ENCODE measurements around the gene RAC2.
A peak's percentile ranks its signal among the peaks of the same experiment; 100 is the strongest.

The RAC2 gene

GRCh38 chr22:37184380-37184755 is 59.7 kb downstream of the RAC2 start:
- no peak for DNase-seq

GRCh38 chr22:37183432-37184379 is 60.4 kb downstream of the RAC2 start:
- DNase-seq, result no peak

DNA sequence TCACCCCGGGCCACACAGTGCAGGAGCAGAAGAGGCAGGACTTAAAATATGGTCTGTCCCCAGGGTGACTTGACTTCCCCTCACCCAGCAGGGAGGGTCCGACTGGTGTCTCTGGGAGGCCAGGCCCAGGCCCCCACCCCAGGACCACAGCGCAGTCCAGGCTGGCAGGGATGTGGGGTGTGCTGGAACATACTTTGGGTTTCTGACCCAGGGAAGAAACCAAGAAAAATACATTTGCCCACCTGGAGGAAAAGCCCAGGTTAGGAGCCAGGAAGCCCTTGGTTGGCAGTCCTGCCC is 61.2 kb downstream of the RAC2 start:
- DNase-seq, result no peak

- DNase-seq, result no peak
These were observed 61.7 kb downstream of the RAC2 start for GRCh38 chr22:37182101-37182948.

DNA sequence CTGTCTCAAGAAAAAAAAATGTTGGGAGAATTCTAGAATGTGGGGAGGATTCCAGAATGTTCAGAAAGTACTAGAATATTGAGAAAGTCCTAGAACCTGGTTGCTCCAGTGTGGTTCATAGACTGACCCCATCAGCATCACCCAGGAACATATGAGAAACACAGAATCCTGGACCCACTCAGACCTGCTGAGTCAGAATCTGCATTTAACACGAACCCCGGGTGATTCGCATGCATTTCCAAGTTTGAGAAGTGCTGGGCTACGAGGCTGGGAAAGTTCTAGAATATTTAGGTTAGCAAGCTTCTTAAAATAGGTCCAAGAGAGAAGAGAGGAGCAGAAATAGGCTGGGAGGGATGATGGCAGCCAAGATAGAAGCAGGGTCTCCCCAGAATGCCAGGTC is 62.4 kb downstream of the RAC2 start:
- no peak for DNase-seq

DNA sequence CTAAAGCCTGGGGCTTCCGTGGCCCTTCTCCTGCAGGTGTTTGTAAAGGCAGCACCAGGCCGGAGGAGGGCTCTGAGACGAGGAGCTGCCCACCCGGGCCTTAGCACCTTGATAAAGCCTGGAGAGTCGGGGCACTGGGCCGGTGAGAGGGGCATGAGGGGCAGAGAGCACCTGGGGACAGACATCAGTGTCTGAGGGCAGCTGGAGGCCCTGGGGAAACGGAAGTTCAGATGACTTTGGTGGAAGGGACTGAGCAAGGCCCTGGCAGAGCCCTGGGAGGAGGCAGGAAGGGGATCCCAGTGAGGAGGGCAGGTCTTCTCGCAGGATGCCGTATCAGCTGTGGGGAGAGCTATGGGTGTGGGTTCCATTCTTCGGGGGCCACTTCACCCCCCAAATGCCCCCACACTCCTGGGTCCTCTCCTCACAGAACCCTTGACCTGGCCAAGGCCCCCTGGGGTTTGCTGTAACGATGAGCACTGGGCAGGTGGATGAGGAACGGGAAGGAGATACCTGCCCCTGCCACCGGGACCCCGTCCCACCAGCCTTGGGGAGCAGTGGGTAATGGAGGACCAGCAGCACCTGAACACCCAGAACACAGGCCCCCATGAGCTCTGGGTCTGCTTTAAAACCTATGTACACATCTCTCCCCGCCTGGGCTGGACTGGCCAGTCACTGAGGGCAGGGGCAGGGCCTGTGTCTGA is 63.4 kb downstream of the RAC2 start:
- DNase-seq, result no peak

DNA sequence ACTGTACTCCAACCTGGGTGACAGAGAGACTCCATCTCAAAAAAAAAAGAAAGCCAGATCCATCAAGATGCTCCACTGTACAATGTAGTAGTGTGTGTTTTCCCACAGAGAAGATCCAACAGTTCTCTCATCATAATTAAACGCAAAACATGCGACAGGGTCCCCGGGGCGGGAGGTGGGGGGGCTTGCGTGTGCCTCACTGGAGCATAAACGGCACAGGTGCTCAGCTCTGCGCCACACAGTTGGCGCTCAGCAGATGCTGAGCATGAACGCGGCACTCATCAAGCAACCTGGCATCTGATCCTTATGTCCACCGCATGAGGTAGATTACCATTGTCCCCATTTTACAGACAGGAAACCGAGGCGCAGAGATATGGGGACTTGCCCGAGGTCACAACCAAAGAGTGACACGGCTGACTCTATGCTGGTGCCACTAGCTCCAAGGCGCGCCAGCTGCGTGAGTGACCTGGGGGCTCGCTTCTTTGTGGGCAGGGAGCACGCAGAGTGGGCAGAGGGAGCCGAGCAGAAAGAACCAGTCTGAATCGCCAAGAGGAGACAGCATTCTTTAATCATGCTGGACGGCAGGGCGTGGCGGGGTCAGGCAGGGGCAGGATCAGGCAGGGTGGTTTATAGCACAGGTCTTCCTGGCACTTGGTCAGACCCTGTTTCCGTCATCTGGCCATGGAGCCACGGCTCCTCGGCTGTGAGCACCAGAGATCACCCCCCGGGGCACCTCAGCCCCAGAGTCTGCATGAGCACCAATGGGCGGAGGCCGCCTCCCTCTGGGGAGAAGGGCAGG is 64.2 kb downstream of the RAC2 start:
- DNase-seq, result no peak

- no peak for DNase-seq
These were observed 65.0 kb downstream of the RAC2 start for GRCh38 chr22:37179126-37179470.

DNA sequence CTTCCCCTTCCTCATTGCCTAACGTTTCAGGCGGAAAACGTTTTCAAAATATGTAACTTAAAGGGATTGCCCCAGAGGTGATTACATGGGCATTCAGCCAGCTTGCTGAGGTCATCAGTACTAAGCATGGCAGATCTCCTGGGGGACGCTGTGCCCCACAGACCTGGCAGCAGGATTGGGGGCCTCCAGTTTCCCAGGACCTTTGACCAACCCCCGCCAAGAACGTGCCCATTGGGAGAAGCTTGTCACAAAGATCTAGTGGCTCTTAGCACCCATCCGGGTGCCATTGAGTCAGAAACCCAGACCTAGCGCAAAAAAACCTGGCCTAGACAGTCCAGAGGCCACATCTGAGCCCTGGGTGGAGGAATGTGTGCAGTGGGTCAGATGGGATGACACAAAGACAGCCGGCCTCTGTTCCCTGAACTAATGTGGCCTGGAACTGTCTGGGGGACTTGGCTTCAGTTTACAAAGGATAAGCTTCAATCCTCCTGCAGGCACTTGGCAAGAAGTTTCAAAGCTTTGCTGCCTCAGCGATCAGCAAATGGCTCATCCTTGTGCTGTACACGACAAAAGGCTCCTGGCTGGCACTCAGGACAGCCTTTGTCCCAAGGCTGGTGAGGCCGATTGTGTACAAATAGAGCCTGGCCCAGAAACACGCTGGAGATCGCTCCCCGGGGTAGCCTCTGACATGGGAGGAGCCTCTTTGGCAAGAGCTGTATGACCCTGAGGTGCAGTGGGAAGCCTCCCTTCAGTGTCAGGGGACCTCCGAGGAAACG is 65.5 kb downstream of the RAC2 start:
- peak; percentile 67 for DNase-seq

DNA sequence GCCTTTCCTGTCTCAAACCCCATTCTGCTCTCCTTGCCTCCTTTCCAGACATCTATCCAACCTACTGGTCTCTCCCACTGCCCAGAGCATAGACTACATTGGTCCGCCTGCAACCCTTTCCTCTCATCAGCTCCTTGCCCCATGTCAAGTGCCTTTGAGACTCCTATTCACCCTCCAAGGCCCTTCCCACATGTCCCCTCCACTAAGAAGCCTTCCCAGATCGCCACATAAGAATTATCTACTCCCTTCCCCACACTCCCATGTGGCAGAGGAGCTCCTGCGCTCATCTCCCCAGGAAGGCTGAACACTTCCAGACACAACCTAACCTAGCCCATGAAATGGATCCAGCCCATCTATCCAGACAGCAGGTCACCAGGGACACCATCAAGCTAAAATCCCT is 66.3 kb downstream of the RAC2 start:
- DNase-seq, result no peak

DNA sequence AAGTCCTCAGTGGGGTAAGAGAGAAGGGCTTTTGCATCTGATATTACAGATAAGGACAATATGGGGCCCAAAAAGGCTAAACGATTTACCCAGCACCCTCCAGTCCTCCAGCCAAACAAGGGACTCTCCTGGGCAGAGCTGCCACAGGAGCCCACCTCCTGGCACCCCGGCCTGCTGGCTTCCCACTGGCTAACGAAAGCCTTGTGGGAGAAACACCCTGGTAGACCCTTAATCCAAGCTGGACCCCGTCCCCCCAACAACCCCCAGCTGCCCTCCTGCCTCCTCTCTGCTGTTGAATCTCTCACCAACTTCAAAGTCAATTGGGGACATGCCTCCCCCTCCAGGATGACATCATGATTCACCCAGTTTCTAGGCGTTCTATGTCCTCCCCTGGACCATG is 66.8 kb downstream of the RAC2 start:
- no peak for DNase-seq

- DNase-seq, result peak; percentile 73
These were observed 67.5 kb downstream of the RAC2 start for GRCh38 chr22:37176464-37177061.

GRCh38 chr22:37175414-37176281 is 68.4 kb downstream of the RAC2 start:
- DNase-seq, result no peak

Measured in inflammatory macrophage treated with lipopolysaccharide for 4 hours (primary cell).